Trophoblast cell (in vitro differentiated cells and primary cell): ENCODE measurements around the gene IFRD2.
"Not testable (repeated sequence)": the region's sequence is repeated elsewhere in the genome, so short reads cannot be mapped to it uniquely, and the experiment has no call there.

Experiments
- DNase-seq, 2 donors: peaks; one replicate each; pipeline ENCODE4 v3.0.0-alpha.2; 2016
- H2AFZ ChIP-seq: 2 replicates; pipeline ENCODE4 v1.6.1; 2013; ENCODE audit warnings: low read length, moderate library complexity, mild to moderate bottlenecking; ENCODE audit not compliant: insufficient read depth, poor library complexity
- H2AK5ac ChIP-seq: 2 replicates; pipeline ENCODE4 v1.6.1; 2013; ENCODE audit warnings: mild to moderate bottlenecking, low read length
- H2BK120ac ChIP-seq: 2 replicates; pipeline ENCODE4 v1.6.1; 2013; ENCODE audit warnings: low read length, mild to moderate bottlenecking, moderate library complexity; ENCODE audit not compliant: insufficient read depth, poor library complexity
- H2BK12ac ChIP-seq: 2 replicates; pipeline ENCODE4 v1.6.1; 2013; ENCODE audit warnings: mild to moderate bottlenecking, low read length, moderate library complexity
- H2BK5ac ChIP-seq: 2 replicates; pipeline ENCODE4 v1.6.1; 2013; ENCODE audit warnings: low read length, low read depth, moderate library complexity, mild to moderate bottlenecking; ENCODE audit not compliant: poor library complexity
- H3K14ac ChIP-seq: 2 replicates; pipeline ENCODE4 v1.6.1; 2013; ENCODE audit warnings: mild to moderate bottlenecking, low read length
- H3K18ac ChIP-seq: 2 replicates; pipeline ENCODE4 v1.6.1; 2013; ENCODE audit warnings: mild to moderate bottlenecking, low read length
- H3K23ac ChIP-seq: 2 replicates; pipeline ENCODE4 v1.6.1; 2013; ENCODE audit warnings: low read length
- H3K27ac ChIP-seq: 2 replicates; pipeline ENCODE4 v1.5.1; 2013; ENCODE audit warnings: low read depth, mild to moderate bottlenecking, inconsistent platforms, low read length, moderate library complexity
- H3K27me3 ChIP-seq: 2 replicates; pipeline ENCODE4 v1.6.1; 2013; ENCODE audit warnings: inconsistent platforms, mild to moderate bottlenecking, low read length, moderate library complexity; ENCODE audit not compliant: insufficient read depth
- H3K36me3 ChIP-seq, 2 experiments: 1 replicate in 1 of 2; 2 replicates in 1 of 2; pipeline ENCODE4 v1.6.1; 2013; ENCODE audit warnings: low read length in 2 of 2, mild to moderate bottlenecking in 2 of 2, moderate library complexity in 1 of 2; ENCODE audit not compliant: insufficient read depth in 2 of 2, control insufficient read depth in 1 of 2
- H3K4ac ChIP-seq: 2 replicates; pipeline ENCODE4 v1.6.1; 2013; ENCODE audit warnings: low read depth, mild to moderate bottlenecking, low read length, moderate library complexity
- H3K4me1 ChIP-seq, 2 experiments: 1 replicate in 1 of 2; 2 replicates in 1 of 2; pipeline ENCODE4 v1.6.1; 2013; ENCODE audit warnings: low read length in 2 of 2, mild to moderate bottlenecking in 2 of 2, moderate library complexity in 1 of 2; ENCODE audit not compliant: insufficient read depth in 2 of 2, control insufficient read depth in 1 of 2
- H3K4me2 ChIP-seq: 2 replicates; pipeline ENCODE4 v1.6.1; 2013; ENCODE audit warnings: inconsistent platforms, mild to moderate bottlenecking, low read length, moderate library complexity
- H3K4me3 ChIP-seq: 2 replicates; pipeline ENCODE4 v1.5.1; 2013; ENCODE audit warnings: mild to moderate bottlenecking, low read depth, low read length, inconsistent platforms
- H3K79me1 ChIP-seq: one replicate; pipeline ENCODE4 v1.6.1; 2013; ENCODE audit warnings: low read length
- H3K79me2 ChIP-seq: 2 replicates; pipeline ENCODE4 v1.6.1; 2013; ENCODE audit warnings: low read length, mild to moderate bottlenecking; ENCODE audit not compliant: control insufficient read depth, insufficient read depth, poor library complexity
- H3K9ac ChIP-seq: 2 replicates; pipeline ENCODE4 v1.6.1; 2013; ENCODE audit warnings: mild to moderate bottlenecking, low read length
- H3K9me3 ChIP-seq: 2 replicates; pipeline ENCODE4 v1.6.1; 2013; ENCODE audit warnings: low read depth, mild to moderate bottlenecking, control low read depth, inconsistent platforms, low read length; ENCODE audit not compliant: insufficient read depth
- H4K12ac ChIP-seq: 2 replicates; pipeline ENCODE4 v1.6.1; 2013; ENCODE audit warnings: low read depth, mild to moderate bottlenecking, low read length, moderate library complexity
- H4K8ac ChIP-seq: 2 replicates; pipeline ENCODE4 v1.6.1; 2013; ENCODE audit warnings: low read depth, mild to moderate bottlenecking, low read length, moderate library complexity
- H4K91ac ChIP-seq: one replicate; pipeline ENCODE4 v1.6.1; 2013; ENCODE audit warnings: low read depth, mild to moderate bottlenecking, low read length, moderate library complexity
- WGBS: extraction: QIAGEN DNeasy Blood & Tissue Kit; methylation state at CpG from one replicate; pipeline ENCODE4 v1.1.7; 2013; ENCODE audit warnings: missing lambda C conversion rate; ENCODE audit not compliant: insufficient read length, insufficient coverage; ENCODE audit errors: extremely low coverage; 5-methylcytosine and 5-hydroxymethylcytosine counted together

Gene IFRD2

DNA sequence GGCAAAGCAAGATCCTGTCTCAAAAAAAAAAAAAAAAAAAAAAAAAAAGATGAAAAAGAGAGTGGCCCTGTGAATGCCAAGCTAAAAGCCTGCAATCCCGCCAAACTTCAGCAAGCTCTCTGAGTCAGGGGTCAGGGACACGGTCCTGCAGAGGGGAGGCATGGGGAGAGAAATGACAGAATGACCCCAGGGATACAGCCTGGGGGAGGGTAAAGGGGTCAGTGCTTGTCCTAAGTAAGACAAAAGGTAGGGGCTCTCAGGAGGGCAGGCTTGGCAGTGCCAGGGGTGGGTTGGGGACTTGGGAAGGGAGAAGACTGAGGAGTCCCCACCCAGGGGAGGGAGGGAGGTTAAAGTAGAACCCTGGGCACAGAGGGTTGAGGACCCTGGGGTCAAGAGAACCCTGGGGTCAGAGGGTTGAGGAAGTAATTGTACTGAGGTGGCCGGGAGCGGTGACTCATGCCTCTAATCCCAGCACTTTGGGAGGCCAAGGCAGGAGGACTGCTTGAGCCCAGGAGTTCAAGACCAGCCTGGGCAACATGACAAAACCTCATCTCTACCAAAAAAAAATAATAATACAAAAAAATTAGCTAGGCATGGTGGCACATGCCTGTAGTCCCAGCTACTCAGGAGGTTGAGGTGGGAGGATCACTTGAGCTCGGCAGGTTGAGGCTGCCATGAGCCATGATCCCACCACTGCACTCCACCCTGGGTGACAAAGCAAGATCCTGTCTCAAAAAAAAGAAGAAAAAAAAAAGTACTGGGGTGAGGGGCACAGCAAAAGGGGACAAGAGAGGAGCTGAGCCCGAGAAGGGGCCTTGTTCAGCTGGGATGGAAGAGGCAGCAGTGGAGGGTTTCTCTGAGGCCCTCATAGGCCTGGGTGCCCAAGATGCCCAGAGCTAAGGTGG is 28.5 kb downstream of the IFRD2 start:
- Histone ChIP-seq H2AK5ac (peak overlapping the region; percentile 94), H3K18ac (peak overlapping the region; percentile 88), H3K23ac (no peak overlapping the region), H2BK5ac (peak overlapping the region; percentile 91), H3K4me3 (no peak overlapping the region), H3K4me2 (peak overlapping the region; percentile 44), H3K27ac (peak overlapping the region; percentile 93), H3K14ac (peak overlapping the region; percentile 96), H3K79me1 (peaks cover 43% of the 10 kb centered on the region), H3K4me1 (peaks cover 39 to 44% of the 10 kb centered on the region in 2 experiments), H3K79me2 (peaks cover 14% of the 10 kb centered on the region), H3K36me3 (peaks cover 3 to 5% of the 10 kb centered on the region in 2 experiments), H3K4ac (peak overlapping the region; percentile 61), H2BK120ac (peak overlapping the region; percentile 96), H3K9me3 (no peaks in the 10 kb centered on the region), H3K9ac (peak overlapping the region; percentile 20), H2BK12ac (peak overlapping the region; percentile 95), H2AFZ (peak overlapping the region; percentile 35), H4K8ac (peak overlapping the region; percentile 87), H4K91ac (peak overlapping the region; percentile 97), H4K12ac (peak overlapping the region; percentile 51), H3K27me3 (no peaks in the 10 kb centered on the region)
- no CpG with 5 or more reads among the region's 6 CpGs for WGBS
- DNase-seq = peak in 1 of 2 donors; percentile 21

DNA sequence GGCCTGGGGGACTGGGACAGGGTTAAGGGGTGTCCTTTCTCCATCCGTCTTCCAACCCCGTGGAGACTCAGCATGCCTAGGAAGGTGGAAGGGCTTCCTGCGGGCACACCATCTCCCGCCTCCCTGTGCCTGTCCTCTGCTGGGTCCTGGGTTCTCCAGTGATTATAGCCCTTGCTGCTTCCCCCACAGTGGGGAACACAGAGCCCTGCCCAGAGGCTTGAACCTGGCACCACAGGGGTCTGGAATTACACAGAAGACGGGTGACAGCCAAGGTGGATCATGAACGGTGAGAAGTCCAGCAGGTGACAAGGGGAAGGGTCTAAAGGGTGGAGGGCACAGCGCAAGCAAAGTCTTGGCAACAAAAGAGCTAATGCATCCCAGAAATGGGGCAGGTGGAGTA is 29.5 kb downstream of the IFRD2 start:
- Histone ChIP-seq H2BK12ac (peak overlapping the region; percentile 66), H2BK5ac (no peak overlapping the region), H4K91ac (peak overlapping the region; percentile 41), H3K4me2 (no peak overlapping the region), H3K23ac (no peak overlapping the region), H3K14ac (peak overlapping the region; percentile 40), H3K9me3 (no peaks in the 10 kb centered on the region), H3K79me2 (peaks cover 14% of the 10 kb centered on the region), H2BK120ac (no peak overlapping the region), H3K4me3 (no peak overlapping the region), H3K18ac (peak overlapping the region; percentile 25), H3K27ac (no peak overlapping the region), H3K9ac (no peak overlapping the region), H4K8ac (no peak overlapping the region), H3K36me3 (peaks cover 12 to 13% of the 10 kb centered on the region in 2 experiments), H4K12ac (no peak overlapping the region), H3K27me3 (no peaks in the 10 kb centered on the region), H3K79me1 (peaks cover 43% of the 10 kb centered on the region), H2AFZ (no peak overlapping the region), H2AK5ac (peak overlapping the region; percentile 6), H3K4me1 (peaks cover 38 to 44% of the 10 kb centered on the region in 2 experiments), H3K4ac (no peak overlapping the region)
- WGBS = no CpG with 5 or more reads among the region's 7 CpGs
- DNase-seq = no peak

DNA sequence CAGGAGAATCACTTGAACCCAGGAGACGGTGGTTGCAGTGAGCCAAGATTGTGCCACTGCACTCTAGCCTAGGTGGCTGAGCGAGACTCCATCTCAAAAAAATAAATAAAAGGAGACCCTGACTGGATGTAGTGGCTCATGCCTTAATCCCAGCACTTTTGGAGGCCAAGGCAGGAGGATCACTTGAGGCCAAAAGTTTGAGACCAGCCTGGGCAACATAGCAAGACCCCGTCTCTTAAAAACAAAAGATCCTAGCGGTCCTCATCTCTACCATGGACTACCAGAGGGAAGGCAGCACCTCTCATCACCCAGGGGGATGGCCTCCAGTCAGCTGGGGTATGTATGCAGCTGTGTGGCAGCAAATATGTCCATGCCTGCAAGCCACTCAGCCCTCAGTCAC is 30.0 kb downstream of the IFRD2 start:
- H4K12ac ChIP-seq, H3K23ac ChIP-seq, H2BK120ac ChIP-seq, H3K4me2 ChIP-seq, H3K27ac ChIP-seq, H3K4me3 ChIP-seq, H3K14ac ChIP-seq, H3K9ac ChIP-seq, H4K8ac ChIP-seq, DNase-seq, H3K18ac ChIP-seq, H3K9me3 ChIP-seq, H3K27me3 ChIP-seq, H2AFZ ChIP-seq, H3K4ac ChIP-seq, H2BK5ac ChIP-seq: not testable (repeated sequence)
- no CpG with 5 or more reads among the region's 4 CpGs for WGBS
- Histone ChIP-seq H3K79me1 (peaks cover 42% of the 10 kb centered on the region), H3K79me2 (peaks cover 14% of the 10 kb centered on the region), H2BK12ac (peak overlapping the region; percentile 34), H3K36me3 (peaks cover 17 to 18% of the 10 kb centered on the region in 2 experiments), H3K4me1 (peaks cover 38 to 43% of the 10 kb centered on the region in 2 experiments), H4K91ac (peak overlapping the region; percentile 22), H2AK5ac (peak overlapping the region; percentile 6)

DNA sequence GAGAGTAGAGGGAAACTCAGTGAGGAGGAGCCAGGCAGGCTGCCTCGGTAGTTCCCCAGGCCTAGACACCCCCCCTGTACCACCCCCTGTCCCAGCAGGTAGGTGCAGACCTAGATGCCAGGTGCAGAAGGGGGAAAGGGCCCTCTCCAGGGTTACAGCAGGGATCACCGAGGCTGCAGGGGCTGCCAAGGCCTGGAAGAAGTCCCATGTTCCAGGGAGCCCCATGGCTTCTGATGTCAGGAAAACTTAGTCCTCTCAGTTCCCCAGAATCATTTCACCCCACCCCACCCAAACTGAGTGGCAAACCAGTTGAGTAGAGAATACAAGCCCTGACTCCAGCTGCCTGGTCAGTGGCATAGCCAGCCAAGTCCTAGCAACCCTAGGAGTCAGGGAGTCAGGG is 30.7 kb downstream of the IFRD2 start:
- no peaks in the 10 kb centered on the region for H3K27me3 ChIP-seq
- peak overlapping the region; percentile 73 for H2AK5ac ChIP-seq
- peak overlapping the region; percentile 19 for H4K12ac ChIP-seq
- no peak overlapping the region for H3K27ac ChIP-seq
- peaks cover 24 to 25% of the 10 kb centered on the region in 2 experiments for H3K36me3 ChIP-seq
- peak overlapping the region; percentile 95 for H4K91ac ChIP-seq
- H2BK120ac ChIP-seq = peak overlapping the region; percentile 35
- no CpG with 5 or more reads among the region's 2 CpGs for WGBS
- H3K4me3 ChIP-seq = no peak overlapping the region
- H3K79me1 ChIP-seq = peaks cover 40% of the 10 kb centered on the region
- no peak overlapping the region for H3K4me2 ChIP-seq
- no peak for DNase-seq
- peak overlapping the region; percentile 33 for H3K14ac ChIP-seq
- H3K4ac ChIP-seq = no peak overlapping the region
- H3K79me2 ChIP-seq = peaks cover 14% of the 10 kb centered on the region
- no peak overlapping the region for H3K23ac ChIP-seq
- H3K4me1 ChIP-seq = peaks cover 38 to 41% of the 10 kb centered on the region in 2 experiments
- H2AFZ ChIP-seq = no peak overlapping the region
- no peak overlapping the region for H2BK5ac ChIP-seq
- H3K9ac ChIP-seq = no peak overlapping the region
- H3K9me3 ChIP-seq = no peaks in the 10 kb centered on the region
- peak overlapping the region; percentile 42 for H2BK12ac ChIP-seq
- H4K8ac ChIP-seq = no peak overlapping the region
- H3K18ac ChIP-seq = no peak overlapping the region
